HUDEP-2 (cell line): ENCODE measurements around the gene S100PBP.
"Not testable (repeated sequence)": the region's sequence is repeated elsewhere in the genome, so short reads cannot be mapped to it uniquely, and the experiment has no call there.

ENCODE experiments used
- DNase-seq, 76 experiments: peaks; one replicate each; lab custom pipeline; 2025; ENCODE audit not compliant: unreplicated experiment in 76 of 76; lab: John Stamatoyannopoulos, UW

S100PBP gene

GRCh38 chr1:32783851-32784250 is 33.6 kb upstream of the S100PBP start:
- DNase-seq, result no peak

- DNase-seq, result no peak
Measured at GRCh38 chr1:32784817-32785216, 32.6 kb upstream of the S100PBP start.

GRCh38 chr1:32786856-32787255 is 30.6 kb upstream of the S100PBP start:
- no peak for DNase-seq

GRCh38 chr1:32789356-32789755 is 28.1 kb upstream of the S100PBP start:
- DNase-seq, result peak in 6 of 76 experiments; percentile 17 to 56 (median 32)

- DNase-seq, result no peak
Measured at GRCh38 chr1:32791881-32792280, 25.6 kb upstream of the S100PBP start.

- not testable (repeated sequence) for DNase-seq
Measured at GRCh38 chr1:32795763-32796162, 21.7 kb upstream of the S100PBP start.

GRCh38 chr1:32797456-32797855 is 20.0 kb upstream of the S100PBP start:
- DNase-seq, result no peak

- no peak for DNase-seq
Measured at GRCh38 chr1:32798191-32798590, 19.3 kb upstream of the S100PBP start.

GRCh38 chr1:32798679-32799416 is 18.6 kb upstream of the S100PBP start:
- peak in 2 of 76 experiments; percentile 20 to 21 for DNase-seq

- no peak for DNase-seq
Measured at GRCh38 chr1:32801096-32801715, 16.2 kb upstream of the S100PBP start.

GRCh38 chr1:32804460-32804859 is 13.0 kb upstream of the S100PBP start:
- DNase-seq, result not testable (repeated sequence)

GRCh38 chr1:32806290-32806689 is 11.2 kb upstream of the S100PBP start:
- DNase-seq, result no peak

GRCh38 chr1:32806910-32807523 is 10.4 kb upstream of the S100PBP start:
- DNase-seq, result no peak

GRCh38 chr1:32808580-32808979 is 8.9 kb upstream of the S100PBP start:
- no peak for DNase-seq

GRCh38 chr1:32810358-32810757 is 7.1 kb upstream of the S100PBP start:
- no peak for DNase-seq

- no peak for DNase-seq
Measured at GRCh38 chr1:32811265-32811664, 6.2 kb upstream of the S100PBP start.

GRCh38 chr1:32811917-32812316 is 5.5 kb upstream of the S100PBP start:
- no peak for DNase-seq

- no peak for DNase-seq
Measured at GRCh38 chr1:32813941-32814739, 3.3 kb upstream of the S100PBP start.

- DNase-seq, result peak in 17 of 76 experiments; percentile 5 to 51 (median 33)
Measured at GRCh38 chr1:32816676-32817158, 736 bp upstream of the S100PBP start.

GRCh38 chr1:32817815-32818786 is 648 bp downstream of the S100PBP start:
- peak in 55 of 76 experiments; percentile 9 to 79 (median 42) for DNase-seq
